Hepatocyte (in vitro differentiated cells): ENCODE data around the gene CAPN12. TPM values are rescaled to one million over a fixed set of nuclear protein-coding genes. Genes with fewer than 3 reads are reported as not detected.
A peak's percentile ranks its signal among the peaks of the same experiment; 100 is the strongest.

ENCODE experiments used
- DNase-seq: peaks from one replicate; pipeline ENCODE4 v3.0.0-alpha.2; 2016; ENCODE audit warnings: low spot score
- H2AFZ ChIP-seq: fragments of 200-600 bp; sonication (generic); 2 replicates; pipeline ENCODE4 v1.6.0; 2016; ENCODE audit warnings: antibody characterized with exemption, mild to moderate bottlenecking
- H3K27ac ChIP-seq: fragments of 200-600 bp; sonication (generic); 2 replicates; pipeline ENCODE4 v1.5.1; 2016; ENCODE audit warnings: mild to moderate bottlenecking
- H3K27me3 ChIP-seq: fragments of 200-600 bp; sonication (generic); 2 replicates; pipeline ENCODE4 v1.6.1; 2016
- H3K36me3 ChIP-seq: fragments of 200-600 bp; sonication (generic); replicated peaks from 2 replicates; pipeline ENCODE4 v1.5.1; 2016; ENCODE audit warnings: low read depth; ENCODE audit not compliant: insufficient read depth
- H3K4me1 ChIP-seq: fragments of 200-600 bp; sonication (generic); 2 replicates; pipeline ENCODE4 v1.5.1; 2016; ENCODE audit warnings: mild to moderate bottlenecking, moderate library complexity; ENCODE audit not compliant: insufficient read depth
- H3K4me2 ChIP-seq: fragments of 200-600 bp; sonication (generic); 2 replicates; pipeline ENCODE4 v1.6.0; 2016
- H3K4me3 ChIP-seq: fragments of 200-600 bp; sonication (generic); 2 replicates; pipeline ENCODE4 v1.5.1; 2016; ENCODE audit warnings: mild to moderate bottlenecking
- H3K79me2 ChIP-seq: fragments of 200-600 bp; sonication (generic); 2 replicates; pipeline ENCODE4 v1.6.0; 2017; ENCODE audit warnings: mild to moderate bottlenecking
- H3K9me2 ChIP-seq: fragments of 200-600 bp; sonication (generic); replicated peaks from 2 replicates; pipeline ENCODE4 v1.6.0; 2017; ENCODE audit warnings: mild to moderate bottlenecking; ENCODE audit not compliant: insufficient read depth
- H3K9me3 ChIP-seq: fragments of 200-600 bp; sonication (generic); 2 replicates; pipeline ENCODE4 v1.5.1; 2016; ENCODE audit warnings: low read depth, mild to moderate bottlenecking
- H4K20me1 ChIP-seq: fragments of 200-600 bp; sonication (generic); 2 replicates; pipeline ENCODE4 v1.6.0; 2016; ENCODE audit warnings: mild to moderate bottlenecking; ENCODE audit not compliant: insufficient read depth, poor library complexity, severe bottlenecking
- CTCF ChIP-seq: fragments of 200-600 bp; sonication (generic); IDR thresholded peaks from 2 replicates; pipeline ENCODE4 v1.5.1; 2016; ENCODE audit warnings: antibody characterized with exemption, mild to moderate bottlenecking; ENCODE audit not compliant: poor library complexity
- EZH2 ChIP-seq: fragments of 200-600 bp; sonication (generic); IDR thresholded peaks from 2 replicates; pipeline ENCODE4 v1.6.1; 2016; ENCODE audit warnings: antibody characterized with exemption, mild to moderate bottlenecking, borderline replicate concordance
- EZH2phosphoT487 ChIP-seq: fragments of 200-600 bp; sonication (generic); IDR thresholded peaks from one replicate; pipeline ENCODE4 v1.6.1; 2018; ENCODE audit warnings: antibody characterized with exemption, mild to moderate bottlenecking, low read depth, moderate library complexity; ENCODE audit not compliant: unreplicated experiment, severe bottlenecking
- WGBS: methylation state at CpG from one replicate; pipeline ENCODE4 v1.1.6; 2016; ENCODE audit warnings: low lambda C conversion rate; ENCODE audit errors: missing lambda C conversion rate; 5-methylcytosine and 5-hydroxymethylcytosine counted together
- polyA plus RNA-seq: library from polyadenylated mRNA; unstranded; fragments of >200 nt; fragmentation: Nextera tagmentation; extraction: Ambion mirVana; gene quantifications from 2 replicates; pipeline ENCODE4 v1.2.1, GENCODE V29; 2016
- total RNA-seq: library from RNA; depleted of rRNA; stranded (reverse); fragments of >200 nt; gene quantifications from 2 replicates; pipeline ENCODE4 v1.2.3, GENCODE V29; 2014

CAPN12 gene
- total and polyA plus RNA-seq, 2 experiments from 2014 or later = 24.3 to 26.6 TPM

GRCh38 chr19:38696729-38697055 is 47.6 kb downstream of the CAPN12 start:
- no peak overlapping the region for H3K4me2 ChIP-seq
- no peak overlapping the region for H2AFZ ChIP-seq
- WGBS = 93% methylated on average over 6 of the region's 6 CpGs
- no peaks in the 10 kb centered on the region for H3K36me3 ChIP-seq
- TF ChIP-seq CTCF (no peak), EZH2 (no peak), EZH2phosphoT487 (no peak)
- peaks cover 78% of the 10 kb centered on the region for H3K4me1 ChIP-seq
- no peaks in the 10 kb centered on the region for H3K9me3 ChIP-seq
- no peak for DNase-seq
- H3K27ac ChIP-seq = peak overlapping the region; percentile 97
- H3K79me2 ChIP-seq = peaks cover 86% of the 10 kb centered on the region
- H4K20me1 ChIP-seq = peaks cover 28% of the 10 kb centered on the region
- no peak overlapping the region for H3K4me3 ChIP-seq
- H3K27me3 ChIP-seq = no peaks in the 10 kb centered on the region
- H3K9me2 ChIP-seq = no peaks in the 10 kb centered on the region

- Histone ChIP-seq H3K9me2 (no peaks in the 10 kb centered on the region), H2AFZ (no peak overlapping the region), H3K4me2 (no peak overlapping the region), H4K20me1 (peaks cover 28% of the 10 kb centered on the region), H3K79me2 (peaks cover 92% of the 10 kb centered on the region), H3K4me3 (no peak overlapping the region), H3K9me3 (no peaks in the 10 kb centered on the region), H3K36me3 (no peaks in the 10 kb centered on the region), H3K27ac (peak overlapping the region; percentile 97), H3K27me3 (no peaks in the 10 kb centered on the region), H3K4me1 (peaks cover 79% of the 10 kb centered on the region)
- no peak for TF ChIP-seq EZH2
- TF ChIP-seq EZH2phosphoT487 = no peak
- 93% methylated on average over 22 of the region's 22 CpGs for WGBS
- no peak for DNase-seq
These were observed 48.2 kb downstream of the CAPN12 start for GRCh38 chr19:38695832-38696728.

DNA sequence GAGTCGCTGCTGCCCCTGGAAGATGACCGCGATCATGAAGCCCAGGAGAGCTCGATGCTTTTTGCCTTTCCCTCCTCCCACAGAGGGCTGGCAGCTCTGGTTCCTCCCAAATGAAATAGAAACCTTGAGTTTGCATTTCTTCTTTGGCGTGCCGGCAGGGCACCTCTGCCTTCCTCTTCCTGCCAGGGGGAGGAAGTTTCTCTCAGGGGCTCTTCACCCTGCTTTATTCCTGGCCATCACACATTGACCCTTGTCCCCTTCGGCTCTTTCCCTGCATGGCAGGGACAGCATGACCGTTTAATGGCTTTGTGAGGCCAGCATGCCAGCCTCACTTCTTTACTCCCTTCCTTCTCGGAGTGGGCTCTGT is 49.0 kb downstream of the CAPN12 start:
- peak overlapping the region; percentile 97 for H3K27ac ChIP-seq
- no peaks in the 10 kb centered on the region for H3K9me2 ChIP-seq
- DNase-seq = no peak
- H3K36me3 ChIP-seq = no peaks in the 10 kb centered on the region
- no peak overlapping the region for H2AFZ ChIP-seq
- H3K4me2 ChIP-seq = peak overlapping the region; percentile 16
- WGBS = 80% methylated on average over 9 of the region's 9 CpGs
- H3K27me3 ChIP-seq = no peaks in the 10 kb centered on the region
- no peak for TF ChIP-seq EZH2
- no peak for TF ChIP-seq CTCF
- TF ChIP-seq EZH2phosphoT487 = no peak
- H3K4me1 ChIP-seq = peaks cover 72% of the 10 kb centered on the region
- H3K9me3 ChIP-seq = no peaks in the 10 kb centered on the region
- peaks cover 100% of the 10 kb centered on the region for H3K79me2 ChIP-seq
- H3K4me3 ChIP-seq = no peak overlapping the region
- H4K20me1 ChIP-seq = peaks cover 28% of the 10 kb centered on the region
